DOHH2 (cell line): ENCODE measurements around the gene TES.

Experiments
- H3F3A ChIP-seq: fragments of 200-600 bp; sonication (generic), shearing (Covaris generic); 2 replicates; pipeline ENCODE4 v1.6.0; 2016; ENCODE audit warnings: antibody characterized with exemption, mild to moderate bottlenecking; ENCODE audit not compliant: control insufficient read depth, insufficient read depth
- H3K27ac ChIP-seq: fragments of 200-600 bp; sonication (generic); 2 replicates; pipeline ENCODE4 v1.5.1; 2014; ENCODE audit warnings: low read depth, mild to moderate bottlenecking, low read length, moderate library complexity
- H3K27me3 ChIP-seq: fragments of 200-600 bp; sonication (generic); 2 replicates; pipeline ENCODE4 v1.6.1; 2014; ENCODE audit warnings: mild to moderate bottlenecking, low read length, mixed read lengths; ENCODE audit not compliant: control insufficient read depth
- H3K36me3 ChIP-seq: fragments of 200-600 bp; sonication (generic); 2 replicates; pipeline ENCODE4 v1.6.1; 2014; ENCODE audit warnings: mild to moderate bottlenecking, low read length, moderate library complexity, mixed read lengths; ENCODE audit not compliant: control insufficient read depth
- H3K4me1 ChIP-seq: fragments of 200-600 bp; sonication (generic); 2 replicates; pipeline ENCODE4 v1.6.1; 2014; ENCODE audit warnings: mild to moderate bottlenecking, low read length, mixed read lengths; ENCODE audit not compliant: control insufficient read depth
- H3K4me2 ChIP-seq: fragments of 200-600 bp; sonication (generic); 2 replicates; pipeline ENCODE4 v1.6.0; 2014; ENCODE audit warnings: mild to moderate bottlenecking, low read length, moderate library complexity
- H3K4me3 ChIP-seq: fragments of 200-600 bp; sonication (generic); 2 replicates; pipeline ENCODE4 v1.5.1; 2014; ENCODE audit warnings: mild to moderate bottlenecking, low read length, mixed read lengths
- H3K79me2 ChIP-seq: fragments of 200-600 bp; sonication (generic); 2 replicates; pipeline ENCODE4 v1.6.1; 2014; ENCODE audit warnings: mild to moderate bottlenecking, low read length, mixed read lengths; ENCODE audit not compliant: control insufficient read depth
- H3K9me2 ChIP-seq: fragments of 200-600 bp; sonication (generic); replicated peaks from 2 replicates; pipeline ENCODE4 v1.6.1; 2014; ENCODE audit warnings: mild to moderate bottlenecking, low read length, mixed read lengths; ENCODE audit not compliant: control insufficient read depth
- H3K9me3 ChIP-seq: fragments of 200-600 bp; sonication (generic); 2 replicates; pipeline ENCODE4 v1.6.1; 2014; ENCODE audit warnings: antibody characterized with exemption, low read length, mixed read lengths; ENCODE audit not compliant: control insufficient read depth, insufficient read depth
- H4K20me1 ChIP-seq: fragments of 200-600 bp; sonication (generic); 2 replicates; pipeline ENCODE4 v1.6.0; 2014; ENCODE audit warnings: low read depth, mild to moderate bottlenecking, antibody characterized with exemption, low read length, moderate library complexity; ENCODE audit not compliant: control insufficient read depth, insufficient read depth
- CTCF ChIP-seq: fragments of 200-600 bp; sonication (generic); IDR thresholded peaks from one replicate; pipeline ENCODE4 v1.5.1; 2014; ENCODE audit warnings: antibody characterized with exemption, mild to moderate bottlenecking, low read depth, low read length; ENCODE audit not compliant: poor library complexity, severe bottlenecking
- EZH2phosphoT487 ChIP-seq: fragments of 200-600 bp; sonication (generic); IDR thresholded peaks from 2 replicates; pipeline ENCODE4 v1.6.1; 2017; ENCODE audit warnings: borderline replicate concordance, mild to moderate bottlenecking, antibody characterized with exemption, low read length, moderate library complexity, mixed read lengths

TES gene

GRCh38 chr7:116285252-116285651, 74.9 kb downstream of the TES start:
- no peaks in the 10 kb centered on the region for H3F3A ChIP-seq
- no peaks in the 10 kb centered on the region for H3K4me1 ChIP-seq
- no peaks in the 10 kb centered on the region for H3K79me2 ChIP-seq
- H4K20me1 ChIP-seq = no peaks in the 10 kb centered on the region
- no peaks in the 10 kb centered on the region for H3K9me3 ChIP-seq
- TF ChIP-seq EZH2phosphoT487 = no peak
- H3K27me3 ChIP-seq = peaks cover 11% of the 10 kb centered on the region
- H3K9me2 ChIP-seq = no peaks in the 10 kb centered on the region
- H3K4me2 ChIP-seq = no peak overlapping the region
- no peak overlapping the region for H3K27ac ChIP-seq
- no peak overlapping the region for H3K4me3 ChIP-seq
- no peaks in the 10 kb centered on the region for H3K36me3 ChIP-seq

- Histone ChIP-seq H3F3A (no peaks in the 10 kb centered on the region), H3K4me1 (no peaks in the 10 kb centered on the region), H3K9me3 (no peaks in the 10 kb centered on the region), H4K20me1 (no peaks in the 10 kb centered on the region), H3K27me3 (peaks cover 5% of the 10 kb centered on the region; the same call in 1 of the 2 replicates), H3K36me3 (no peaks in the 10 kb centered on the region), H3K79me2 (no peaks in the 10 kb centered on the region), H3K27ac (no peak overlapping the region), H3K4me2 (no peak overlapping the region), H3K4me3 (no peak overlapping the region), H3K9me2 (no peaks in the 10 kb centered on the region)
- no peak for TF ChIP-seq EZH2phosphoT487
- TF ChIP-seq CTCF = no peak
Observed at GRCh38 chr7:116290740-116291139, 80.4 kb downstream of the TES start.

GRCh38 chr7:116291937-116292336, 81.6 kb downstream of the TES start:
- Histone ChIP-seq H3K4me1 (no peaks in the 10 kb centered on the region), H4K20me1 (no peaks in the 10 kb centered on the region), H3K9me2 (no peaks in the 10 kb centered on the region), H3K4me3 (no peak overlapping the region), H3K9me3 (no peaks in the 10 kb centered on the region), H3K36me3 (no peaks in the 10 kb centered on the region), H3K27me3 (no peaks in the 10 kb centered on the region), H3K4me2 (no peak overlapping the region), H3K79me2 (no peaks in the 10 kb centered on the region), H3F3A (no peaks in the 10 kb centered on the region), H3K27ac (no peak overlapping the region)
- TF ChIP-seq CTCF = no peak
- no peak for TF ChIP-seq EZH2phosphoT487

GRCh38 chr7:116292381-116292780, 82.0 kb downstream of the TES start:
- TF ChIP-seq EZH2phosphoT487 = no peak
- TF ChIP-seq CTCF = no peak
- no peaks in the 10 kb centered on the region for H3F3A ChIP-seq
- no peak overlapping the region for H3K27ac ChIP-seq
- H3K27me3 ChIP-seq = no peaks in the 10 kb centered on the region
- no peaks in the 10 kb centered on the region for H3K4me1 ChIP-seq
- H3K9me3 ChIP-seq = no peaks in the 10 kb centered on the region
- no peaks in the 10 kb centered on the region for H4K20me1 ChIP-seq
- no peaks in the 10 kb centered on the region for H3K9me2 ChIP-seq
- H3K4me3 ChIP-seq = no peak overlapping the region
- no peaks in the 10 kb centered on the region for H3K36me3 ChIP-seq
- H3K79me2 ChIP-seq = no peaks in the 10 kb centered on the region
- H3K4me2 ChIP-seq = no peak overlapping the region
